Measurements from ENCODE around the gene FAM78A. TPM values are rescaled to one million over a fixed set of nuclear protein-coding genes. Genes with fewer than 3 reads are reported as not detected.

Gene FAM78A, protein sequence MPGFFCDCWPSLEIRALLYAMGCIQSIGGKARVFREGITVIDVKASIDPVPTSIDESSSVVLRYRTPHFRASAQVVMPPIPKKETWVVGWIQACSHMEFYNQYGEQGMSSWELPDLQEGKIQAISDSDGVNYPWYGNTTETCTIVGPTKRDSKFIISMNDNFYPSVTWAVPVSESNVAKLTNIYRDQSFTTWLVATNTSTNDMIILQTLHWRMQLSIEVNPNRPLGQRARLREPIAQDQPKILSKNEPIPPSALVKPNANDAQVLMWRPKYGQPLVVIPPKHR
- total RNA-seq (2014; rRNA removed; shearing (Covaris generic)) (0.38 and 1.1 TPM in 2 replicates), polyA plus RNA-seq (2016; fragmentation: Nextera tagmentation; extraction: Ambion mirVana) (0.23 and 0.29 TPM in 2 replicates)

DNA sequence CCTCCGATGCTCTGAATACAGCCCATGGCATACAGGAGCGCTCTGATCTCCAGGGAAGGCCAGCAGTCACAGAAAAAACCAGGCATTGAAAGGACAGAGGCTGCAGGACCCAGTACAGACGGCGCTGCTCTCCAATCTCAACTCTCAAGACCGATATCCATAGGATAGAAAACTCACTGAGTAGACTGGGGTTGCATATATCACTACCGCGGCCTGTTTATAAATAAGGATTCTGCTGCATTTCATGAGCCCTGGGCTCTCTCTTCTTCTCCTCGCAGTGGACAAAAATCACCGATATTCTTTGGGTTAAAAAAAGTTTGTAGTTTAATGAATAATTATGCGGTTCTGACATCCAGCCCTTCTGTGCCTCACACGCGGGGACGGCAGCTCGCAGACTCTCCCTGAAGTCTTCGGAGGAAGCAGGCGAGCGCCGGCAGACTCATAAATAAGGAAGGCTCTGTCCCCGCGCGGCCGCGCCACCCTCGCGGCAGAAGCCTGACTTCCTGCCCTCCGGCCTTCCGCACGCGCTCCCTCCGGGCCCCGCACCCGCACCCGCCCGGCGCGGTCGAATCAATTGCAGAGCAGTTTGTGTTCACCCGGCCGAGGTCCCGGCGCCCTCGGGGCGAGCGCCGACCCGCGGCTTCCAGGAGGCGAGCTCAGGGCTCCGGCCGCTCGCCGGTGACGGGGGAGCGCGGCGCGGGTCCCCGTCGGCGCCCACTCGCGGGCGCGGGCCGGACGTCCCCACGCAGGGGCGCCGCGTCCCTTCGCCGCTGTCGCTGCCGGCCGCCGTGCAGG lies at the start of gene FAM78A:
FAM78A (minus strand) TSS at position 417 of the 795 bp plus-strand sequence; CDS start at position 86, 331 bp downstream.
- peaks cover 8% of the 10 kb centered on the region; the same call in 1 of the 2 replicates for H3K27me3 ChIP-seq (replicated peaks; ENCODE audit: insufficient read depth)
- no peaks in the 10 kb centered on the region for H3K36me3 ChIP-seq (ENCODE audit: low read depth)
- no peaks in the 10 kb centered on the region for H3F3A ChIP-seq (ENCODE audit: insufficient read depth)
- H4K20me1 ChIP-seq (ENCODE audit: insufficient read depth): no peaks in the 10 kb centered on the region
- no peaks in the 10 kb centered on the region for H3K79me2 ChIP-seq (ENCODE audit: insufficient read depth)
- DNase-seq: peak; percentile 42
- WGBS, 2 experiments (ENCODE audit: low coverage in 1 of 2, low lambda C conversion rate in 2 of 2, missing lambda C conversion rate in 2 of 2): 14 to 20% methylated on average over 44 to 70 of the region's 76 CpGs
- no peak within 1 kb of the TSS for H3K27ac ChIP-seq
- in situ Hi-C loops (cut with MboI): no loop called here
- peak within 1 kb of the TSS; percentile 91 for H2AFZ ChIP-seq
- peak within 1 kb of the TSS; percentile 81 for H3K4me3 ChIP-seq
- no peaks in the 10 kb centered on the region for H3K9me3 ChIP-seq (ENCODE audit: low read depth)
- peak within 1 kb of the TSS; percentile 78 for H3K4me2 ChIP-seq (ENCODE audit: unreplicated experiment)
- no peaks in the 10 kb centered on the region for H3K9me2 ChIP-seq (ENCODE audit: insufficient read depth)
- H3K4me1 ChIP-seq (ENCODE audit: insufficient read depth): no peaks in the 10 kb centered on the region
- no peak within 1 kb of the TSS for H3K9ac ChIP-seq
- TF ChIP-seq EZH2phosphoT487 (IDR thresholded peaks at IDR 0.05; ENCODE audit: insufficient read depth, low read depth): no peak
- no peak for TF ChIP-seq EZH2 (IDR thresholded peaks at IDR 0.05; ENCODE audit: insufficient read depth, poor library complexity, severe bottlenecking)

DNA sequence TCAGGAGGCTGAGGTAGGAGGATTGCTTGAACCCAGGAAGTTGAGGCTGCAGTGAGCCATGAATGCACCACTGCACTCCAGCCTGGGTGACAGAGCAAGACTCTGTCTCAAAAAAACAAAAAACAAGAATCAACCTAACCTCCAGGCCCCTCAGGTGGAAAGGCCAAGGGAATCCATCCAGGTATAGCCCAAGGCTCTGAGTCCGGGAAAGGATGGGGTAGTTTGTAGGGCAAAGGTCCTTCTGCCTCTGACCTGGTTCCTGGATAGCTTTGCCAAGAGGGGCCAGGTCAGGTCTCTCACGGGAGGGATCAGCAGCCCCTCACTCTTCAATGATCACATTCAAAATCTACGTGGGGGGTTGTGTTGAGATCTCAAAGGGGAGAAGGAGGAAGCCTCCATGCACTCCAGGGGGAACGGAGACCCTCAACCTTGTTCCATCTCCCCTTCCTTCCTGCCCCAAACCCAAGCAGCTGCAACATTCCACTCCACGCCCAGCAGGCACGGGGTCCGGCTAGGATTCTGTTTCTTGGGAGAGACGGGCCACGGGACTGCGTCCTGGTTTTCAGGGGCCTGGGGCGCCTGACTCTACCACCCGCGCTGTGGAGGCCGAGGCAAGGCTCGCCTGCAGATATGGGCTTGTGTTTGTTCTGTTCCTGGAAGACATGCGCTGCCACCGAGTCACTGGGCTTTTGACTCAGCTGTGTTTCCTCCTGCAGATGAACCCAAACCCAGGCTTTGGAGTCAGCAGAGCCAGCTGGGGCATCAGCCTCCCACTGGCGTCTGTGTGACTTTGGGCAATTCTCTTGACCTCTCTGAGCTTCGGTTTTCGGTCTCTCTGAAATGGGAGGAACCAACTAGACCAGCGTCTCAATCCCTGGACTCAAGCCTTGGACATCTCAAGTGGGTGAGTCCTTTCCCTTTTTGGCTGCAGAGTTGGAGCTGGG lies 48.7 kb upstream of the FAM78A start:
- Histone ChIP-seq H3K36me3 (ENCODE audit: low read depth) (no peaks in the 10 kb centered on the region), H3K9me2 (ENCODE audit: insufficient read depth) (no peaks in the 10 kb centered on the region), H3K27me3 (replicated peaks; ENCODE audit: insufficient read depth) (no peaks in the 10 kb centered on the region), H4K20me1 (ENCODE audit: insufficient read depth) (no peaks in the 10 kb centered on the region), H3K9ac (no peak overlapping the region), H3K4me3 (no peak overlapping the region), H3K27ac (no peak overlapping the region), H3F3A (ENCODE audit: insufficient read depth) (no peaks in the 10 kb centered on the region), H3K9me3 (ENCODE audit: low read depth) (no peaks in the 10 kb centered on the region), H3K4me1 (ENCODE audit: insufficient read depth) (peaks cover 10% of the 10 kb centered on the region; the same call in 1 of the 2 replicates), H3K4me2 (ENCODE audit: unreplicated experiment) (no peak overlapping the region), H2AFZ (no peak overlapping the region), H3K79me2 (ENCODE audit: insufficient read depth) (no peaks in the 10 kb centered on the region)
- in situ Hi-C loops (cut with MboI): loop anchor here (5.0 kb wide), 1 partner anchor 148 kb away; no protein-coding TSS in a partner anchor
- DNase-seq: no peak
- TF ChIP-seq EZH2 (IDR thresholded peaks at IDR 0.05; ENCODE audit: insufficient read depth, poor library complexity, severe bottlenecking) (no peak), EZH2phosphoT487 (IDR thresholded peaks at IDR 0.05; ENCODE audit: insufficient read depth, low read depth) (no peak)
- WGBS, 2 experiments (ENCODE audit: low coverage in 1 of 2, low lambda C conversion rate in 2 of 2, missing lambda C conversion rate in 2 of 2): 83% methylated on average over 21 of the region's 21 CpGs

- H3K9me2 ChIP-seq (ENCODE audit: insufficient read depth): no peaks in the 10 kb centered on the region
- in situ Hi-C loops (cut with MboI): no loop called here
- H3K4me1 ChIP-seq (ENCODE audit: insufficient read depth): peaks cover 10% of the 10 kb centered on the region; the same call in 1 of the 2 replicates
- 78 to 80% methylated on average over 8 of the region's 8 CpGs for WGBS, 2 experiments (ENCODE audit: low coverage in 1 of 2, low lambda C conversion rate in 2 of 2, missing lambda C conversion rate in 2 of 2)
- DNase-seq: no peak
- no peak overlapping the region for H3K4me2 ChIP-seq (ENCODE audit: unreplicated experiment)
- H3K36me3 ChIP-seq (ENCODE audit: low read depth): no peaks in the 10 kb centered on the region
- no peaks in the 10 kb centered on the region for H3F3A ChIP-seq (ENCODE audit: insufficient read depth)
- H3K9ac ChIP-seq: no peak overlapping the region
- TF ChIP-seq EZH2 (IDR thresholded peaks at IDR 0.05; ENCODE audit: insufficient read depth, poor library complexity, severe bottlenecking) (no peak), EZH2phosphoT487 (IDR thresholded peaks at IDR 0.05; ENCODE audit: insufficient read depth, low read depth) (no peak)
- H2AFZ ChIP-seq: no peak overlapping the region
- no peak overlapping the region for H3K4me3 ChIP-seq
- no peak overlapping the region for H3K27ac ChIP-seq
- H3K79me2 ChIP-seq (ENCODE audit: insufficient read depth): no peaks in the 10 kb centered on the region
- H3K9me3 ChIP-seq (ENCODE audit: low read depth): no peaks in the 10 kb centered on the region
- no peaks in the 10 kb centered on the region; the same call in 1 of the 2 replicates for H3K27me3 ChIP-seq (replicated peaks; ENCODE audit: insufficient read depth)
- no peaks in the 10 kb centered on the region for H4K20me1 ChIP-seq (ENCODE audit: insufficient read depth)
These were observed 47.3 kb upstream of the FAM78A start for GRCh38 chr9:131323629-131324028.
